Adrenal gland (tissue), 5 donors: ENCODE measurements around the gene BDKRB1.

Experiments
- POLR2A ChIP-seq, 2 donors: fragments of 450-650 bp; IDR thresholded peaks; one replicate each; pipeline ENCODE4 v1.6.1; 2017; ENCODE audit warnings: antibody characterized with exemption in 2 of 2, mild to moderate bottlenecking in 2 of 2, moderate library complexity in 1 of 2
- TF ChIP-seq, protein P1 (sequence below), 6 experiments: fragments of 450-650 bp in 4 of 6; fragments of 200-600 bp in 2 of 6; sonication (generic) in 1 of 6; IDR thresholded peaks; 1 replicate in 5 of 6; 2 replicates in 1 of 6; pipeline versions ENCODE4 v1.5.1 to v1.8.0; 2016 to 2021; ENCODE audit warnings: antibody characterized with exemption in 6 of 6, mild to moderate bottlenecking in 2 of 6, moderate library complexity in 1 of 6
- donor health status: DM: no; HTN: no; CAD: no.

DNA sequence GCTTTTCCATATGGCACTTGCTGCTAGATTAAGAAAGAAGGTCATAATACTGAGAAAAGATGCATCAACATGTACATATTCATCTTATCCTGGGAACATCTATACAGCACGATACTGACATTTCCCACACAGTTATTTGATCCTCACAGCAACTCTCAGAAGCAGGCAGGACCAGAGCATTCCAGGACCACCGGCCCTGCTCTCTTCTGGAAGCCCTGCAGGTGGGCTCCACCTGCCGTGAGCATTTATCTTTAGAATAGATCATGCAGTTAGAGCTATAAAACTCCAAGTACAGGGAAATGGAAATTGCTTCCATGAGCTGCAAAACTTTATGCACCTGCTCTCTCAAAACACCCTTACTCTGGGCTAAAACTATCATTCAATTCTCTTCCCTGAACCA lies 5.5 kb upstream of the BDKRB1 start:
- no peak for TF ChIP-seq POLR2A (IDR thresholded peaks at IDR 0.05)
- TF ChIP-seq, protein P1, sequence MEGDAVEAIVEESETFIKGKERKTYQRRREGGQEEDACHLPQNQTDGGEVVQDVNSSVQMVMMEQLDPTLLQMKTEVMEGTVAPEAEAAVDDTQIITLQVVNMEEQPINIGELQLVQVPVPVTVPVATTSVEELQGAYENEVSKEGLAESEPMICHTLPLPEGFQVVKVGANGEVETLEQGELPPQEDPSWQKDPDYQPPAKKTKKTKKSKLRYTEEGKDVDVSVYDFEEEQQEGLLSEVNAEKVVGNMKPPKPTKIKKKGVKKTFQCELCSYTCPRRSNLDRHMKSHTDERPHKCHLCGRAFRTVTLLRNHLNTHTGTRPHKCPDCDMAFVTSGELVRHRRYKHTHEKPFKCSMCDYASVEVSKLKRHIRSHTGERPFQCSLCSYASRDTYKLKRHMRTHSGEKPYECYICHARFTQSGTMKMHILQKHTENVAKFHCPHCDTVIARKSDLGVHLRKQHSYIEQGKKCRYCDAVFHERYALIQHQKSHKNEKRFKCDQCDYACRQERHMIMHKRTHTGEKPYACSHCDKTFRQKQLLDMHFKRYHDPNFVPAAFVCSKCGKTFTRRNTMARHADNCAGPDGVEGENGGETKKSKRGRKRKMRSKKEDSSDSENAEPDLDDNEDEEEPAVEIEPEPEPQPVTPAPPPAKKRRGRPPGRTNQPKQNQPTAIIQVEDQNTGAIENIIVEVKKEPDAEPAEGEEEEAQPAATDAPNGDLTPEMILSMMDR (IDR thresholded peaks at IDR 0.05), result no peak
